ENCODE results near the gene C20orf204. TPM values are rescaled to one million over a fixed set of nuclear protein-coding genes. Genes with fewer than 3 reads are reported as not detected.

The C20orf204 gene, protein sequence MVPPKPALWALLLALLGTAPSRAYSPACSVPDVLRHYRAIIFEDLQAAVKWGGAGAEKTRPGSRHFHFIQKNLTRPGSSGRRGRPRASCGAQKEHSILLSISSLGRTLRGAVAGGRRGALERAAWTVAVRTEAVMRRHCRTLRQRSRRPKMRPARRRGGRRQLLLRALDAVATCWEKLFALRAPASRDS
- total RNA-seq = 2.8 and 4.5 TPM in 2 replicates

GRCh38 chr20:64035933-64036345, at the start of gene C20orf204:
Gene C20orf204, plus strand, starts transcription at chr20:64036182. Its CDS starts 142 bp downstream, at chr20:64036324.

GRCh38 chr20:64049060-64049877, 13.3 kb downstream of the C20orf204 start, which contains the start of gene SOX18:
Gene SOX18, minus strand, starts transcription at chr20:64049639. Its CDS starts 123 bp downstream, at chr20:64049516.

GRCh38 chr20:64062596-64063388, 26.8 kb downstream of the C20orf204 start, which contains the start of gene TCEA2:
Gene TCEA2, plus strand, starts transcription at chr20:64063198. Its CDS starts 115 bp downstream, at chr20:64063313.

DNA sequence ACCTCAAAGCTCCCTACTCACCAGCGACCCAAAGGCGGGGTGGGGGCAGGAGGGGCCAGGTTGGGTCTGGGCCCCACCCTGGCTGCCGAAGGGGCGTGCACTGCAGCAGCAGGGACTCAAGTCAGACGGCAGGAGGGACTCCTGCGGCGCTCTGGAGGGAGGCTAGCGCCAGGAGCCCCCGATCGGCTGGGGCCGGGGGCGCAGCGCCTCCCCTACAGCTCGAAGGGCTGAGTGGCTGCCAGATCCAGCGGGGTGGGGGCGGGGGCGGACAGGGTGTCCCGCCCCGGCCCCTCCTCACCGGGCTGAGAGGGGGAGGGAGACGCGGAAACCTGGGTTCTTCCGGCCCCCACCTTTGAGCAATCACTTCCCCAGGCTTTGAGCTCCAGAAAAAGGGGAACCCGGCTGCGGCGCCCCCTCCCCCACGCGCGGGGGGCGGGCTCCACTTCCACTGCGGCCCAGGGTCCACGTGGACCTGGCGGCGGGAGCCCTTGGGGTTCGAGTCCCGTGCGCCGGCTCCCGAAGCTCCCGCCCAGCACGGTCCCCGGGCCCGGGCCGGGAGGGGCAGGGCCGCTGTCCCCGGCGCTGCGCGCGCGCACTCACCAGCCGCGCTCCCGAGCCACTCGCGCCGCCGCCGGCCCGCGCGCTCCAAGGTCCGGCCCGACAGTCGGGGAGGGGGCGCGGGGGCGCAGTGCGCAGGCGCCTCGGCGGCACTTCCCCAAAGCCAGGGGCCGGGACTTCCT, 43.5 kb downstream of the C20orf204 start, which contains the start of gene RGS19:
RGS19 (minus strand) TSS at position 246 of the 740 bp plus-strand sequence. CDS start 2,632 bp downstream, outside the sequence.

GRCh38 chr20:64080013-64080812, 44.2 kb downstream of the C20orf204 start, which contains the start of gene OPRL1:
Gene OPRL1, plus strand, starts transcription at chr20:64080082. Its CDS starts 12,639 bp downstream, at chr20:64092721.

GRCh38 chr20:64083804-64084684, 48.1 kb downstream of the C20orf204 start, which contains the start of gene LKAAEAR1:
Gene LKAAEAR1, minus strand, starts transcription at chr20:64084398. Its CDS starts 179 bp downstream, at chr20:64084219.

Other genes with a start within 250 kb of the C20orf204 start
- 28.7 and 46.9 TPM in 2 replicates for gene ZBTB46, start 204.9 kb upstream of the C20orf204 start, total RNA-seq
- gene ABHD16B, start 174.7 kb upstream of the C20orf204 start, total RNA-seq = not detected in 2 replicates
- gene TPD52L2, start 170.9 kb upstream of the C20orf204 start, total RNA-seq = 100 and 164 TPM in 2 replicates
- 56.2 and 97.5 TPM in 2 replicates for gene DNAJC5, start 141.1 kb upstream of the C20orf204 start, total RNA-seq
- gene UCKL1, start 79.8 kb upstream of the C20orf204 start, total RNA-seq = 29.0 and 40.7 TPM in 2 replicates
- gene ZNF512B, start 66.3 kb upstream of the C20orf204 start, total RNA-seq = 6.3 and 10.5 TPM in 2 replicates
- 1.6 and 3.9 TPM in 2 replicates for gene SAMD10, start 56.5 kb upstream of the C20orf204 start, total RNA-seq
- gene PRPF6, start 55.0 kb upstream of the C20orf204 start, total RNA-seq = 55.5 and 98.0 TPM in 2 replicates
- gene SOX18, start 13.5 kb downstream of the C20orf204 start, total RNA-seq = 36.2 and 43.9 TPM in 2 replicates
- 26.4 and 32.9 TPM in 2 replicates for gene TCEA2, start 27.0 kb downstream of the C20orf204 start, total RNA-seq
- 17.2 and 20.6 TPM in 2 replicates for gene RGS19, start 43.3 kb downstream of the C20orf204 start, total RNA-seq
- gene OPRL1, start 43.9 kb downstream of the C20orf204 start, total RNA-seq = 1.3 and 5.0 TPM in 2 replicates
- gene LKAAEAR1, start 48.2 kb downstream of the C20orf204 start, total RNA-seq = 0.16 and 0.25 TPM in 2 replicates
- not detected in 2 replicates for gene NPBWR2, start 71.4 kb downstream of the C20orf204 start, total RNA-seq
- gene MYT1, start 128.3 kb downstream of the C20orf204 start, total RNA-seq = not detected in 2 replicates
- gene PCMTD2, start 219.6 kb downstream of the C20orf204 start, total RNA-seq = 41.9 and 56.5 TPM in 2 replicates

Measured in bladder microvascular endothelial cell (primary cell).